SK-N-SH (cell line): ENCODE data around the gene C17orf114.

Experiments used
- CTCF ChIA-PET: fragments of 300-600, 350-600 bp; formaldehyde crosslinking; extraction: SDS; loops from one replicate; lab custom pipeline; 2021; lab: Yijun Ruan, JAX
- POLR2A ChIA-PET: fragments of 350-600 bp; sonication (Branson Sonifier 250); formaldehyde crosslinking; extraction: SDS; loops from one replicate; lab custom pipeline; 2020; ENCODE audit warnings: antibody characterized with exemption, inconsistent platforms; lab: Yijun Ruan, JAX
- DNase-seq: peaks from one replicate; pipeline ENCODE4 v3.0.0; 2012
- H2AFZ ChIP-seq: fragments of 200-600 bp; sonication (generic); 2 replicates; pipeline ENCODE4 v1.8.1; 2016; ENCODE audit warnings: antibody characterized with exemption, mild to moderate bottlenecking, low read depth
- H3F3A ChIP-seq: fragments of 200-600 bp; sonication (generic); replicated peaks from 2 replicates; pipeline ENCODE3; 2016; ENCODE audit warnings: antibody characterized with exemption, mild to moderate bottlenecking; ENCODE audit not compliant: insufficient read depth
- H3K27ac ChIP-seq, 2 experiments: fragments of 200-500 bp in 1 of 2; fragments of 200-600 bp in 1 of 2; sonication (Bioruptor generic) in 1 of 2; sonication (generic), shearing (Covaris generic) in 1 of 2; 2 replicates each; pipeline versions ENCODE4 v1.5.1 to v1.6.1; 2014 to 2016; ENCODE audit warnings: low read depth in 2 of 2, inconsistent platforms in 1 of 2, low read length in 1 of 2, mild to moderate bottlenecking in 1 of 2, mixed read lengths in 1 of 2
- H3K27me3 ChIP-seq: fragments of 200-600 bp; sonication (generic), shearing (Covaris generic); 2 replicates; pipeline ENCODE4 v1.6.1; 2016; ENCODE audit warnings: mixed run types; ENCODE audit not compliant: insufficient read depth
- H3K36me3 ChIP-seq, 2 experiments: fragments of 200-500 bp in 1 of 2; fragments of 200-600 bp in 1 of 2; sonication (Bioruptor generic) in 1 of 2; sonication (generic) in 1 of 2; replicated peaks in 1 of 2; 2 replicates each; pipeline versions ENCODE3 to v1.5.1; 2014 to 2016; ENCODE audit warnings: low read length in 1 of 2, mild to moderate bottlenecking in 1 of 2; ENCODE audit not compliant: insufficient read depth in 2 of 2, control insufficient read depth in 1 of 2
- H3K4me1 ChIP-seq, 2 experiments: fragments of 200-500 bp in 1 of 2; fragments of 200-600 bp in 1 of 2; sonication (Bioruptor generic) in 1 of 2; sonication (generic), shearing (Covaris generic) in 1 of 2; 2 replicates each; pipeline versions ENCODE4 v1.5.1 to v1.6.1; 2014 to 2016; ENCODE audit warnings: low read depth in 1 of 2, low read length in 1 of 2, mixed run types in 1 of 2; ENCODE audit not compliant: insufficient read depth in 2 of 2, control insufficient read depth in 1 of 2
- H3K4me2 ChIP-seq: fragments of 200-600 bp; sonication (generic), shearing (Covaris generic); 2 replicates; pipeline ENCODE4 v1.6.1; 2017; ENCODE audit warnings: mixed run types
- H3K4me3 ChIP-seq, 2 experiments: fragments of 200-500 bp in 1 of 2; fragments of 200-600 bp in 1 of 2; sonication (Bioruptor generic) in 1 of 2; sonication (generic), shearing (Covaris generic) in 1 of 2; 2 replicates each; pipeline versions ENCODE4 v1.5.1 to v1.8.1; 2014 to 2016; ENCODE audit warnings: low read depth in 2 of 2, inconsistent platforms in 1 of 2, low read length in 1 of 2, mild to moderate bottlenecking in 1 of 2, mixed read lengths in 1 of 2, moderate library complexity in 1 of 2
- H3K79me2 ChIP-seq: fragments of 200-600 bp; sonication (generic); 2 replicates; pipeline ENCODE4 v1.8.1; 2017; ENCODE audit warnings: mild to moderate bottlenecking; ENCODE audit not compliant: insufficient read depth
- H3K9ac ChIP-seq: fragments of 200-600 bp; sonication (generic); 2 replicates; pipeline ENCODE4 v1.6.1; 2017; ENCODE audit warnings: mixed run types
- H3K9me2 ChIP-seq: fragments of 200-600 bp; sonication (generic); 2 replicates; pipeline ENCODE4 v1.6.1; 2017; ENCODE audit warnings: mixed run types
- H3K9me3 ChIP-seq: fragments of 200-600 bp; sonication (generic); 2 replicates; pipeline ENCODE4 v1.6.1; 2017; ENCODE audit warnings: mixed run types, mild to moderate bottlenecking, moderate library complexity
- H4K20me1 ChIP-seq: fragments of 200-600 bp; sonication (generic); 2 replicates; pipeline ENCODE4 v1.6.1; 2017; ENCODE audit warnings: mild to moderate bottlenecking, mixed run types; ENCODE audit not compliant: insufficient read depth
- FOSL2 ChIP-seq: IDR thresholded peaks from 2 replicates; pipeline ENCODE4 v1.4.0; 2012; ENCODE audit warnings: low read depth, mild to moderate bottlenecking, moderate library complexity, borderline replicate concordance
- GABPA ChIP-seq: IDR thresholded peaks from 2 replicates; pipeline ENCODE4 v1.4.0; 2012; ENCODE audit warnings: low read depth, mild to moderate bottlenecking
- GATA2 ChIP-seq: sonication (generic); formaldehyde crosslinking; IDR thresholded peaks from 2 replicates; pipeline ENCODE4 v1.5.0; 2020; ENCODE audit warnings: mild to moderate bottlenecking, missing genetic modification reagents
- NFIC ChIP-seq: IDR thresholded peaks from 2 replicates; pipeline ENCODE4 v1.4.0; 2012; ENCODE audit warnings: borderline replicate concordance
- PBX3 ChIP-seq: IDR thresholded peaks from 2 replicates; pipeline ENCODE4; 2012
- RAD21 ChIP-seq: IDR thresholded peaks from 2 replicates; pipeline ENCODE4 v1.6.1; 2012; ENCODE audit warnings: mild to moderate bottlenecking, low read length
- REST ChIP-seq: IDR thresholded peaks from 2 replicates; pipeline ENCODE4 v1.6.1; 2012; ENCODE audit warnings: mild to moderate bottlenecking, low read depth, low read length, moderate library complexity
- SMC3 ChIP-seq: IDR thresholded peaks from 2 replicates; pipeline ENCODE4 v1.6.1; 2012; ENCODE audit warnings: low read depth, low read length, improper control_type of control experiment
- YY1 ChIP-seq: IDR thresholded peaks from 2 replicates; pipeline ENCODE4 v1.4.0; 2012; ENCODE audit warnings: low read depth, mild to moderate bottlenecking
- WGBS: methylation state at CpG from one replicate; pipeline ENCODE4 v1.1.6; 2017; ENCODE audit warnings: low lambda C conversion rate; 5-methylcytosine and 5-hydroxymethylcytosine counted together

Gene C17orf114

DNA sequence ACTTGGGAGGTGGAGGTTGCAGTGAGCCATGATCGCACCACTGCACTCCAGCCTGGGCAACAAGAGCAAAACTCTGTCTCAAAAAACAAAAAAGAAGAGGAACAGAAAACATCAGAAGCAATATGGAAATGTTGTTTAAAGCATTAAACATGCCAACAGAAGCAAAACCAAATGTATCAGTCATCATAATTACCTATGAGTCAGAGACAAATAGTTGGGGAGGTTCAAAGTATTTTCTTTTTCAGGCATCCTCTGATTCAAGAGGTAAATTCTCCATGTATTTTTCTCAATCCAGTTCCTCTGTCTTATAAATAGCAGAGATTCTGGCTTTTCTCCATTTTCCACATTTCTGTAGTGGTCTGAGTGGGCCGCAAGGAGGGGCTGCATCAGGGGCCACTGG lies 32.5 kb downstream of the C17orf114 start:
- peaks cover 36% of the 10 kb centered on the region for H3K27me3 ChIP-seq
- no peaks in the 10 kb centered on the region for H3K9me3 ChIP-seq
- no peak overlapping the region for H3K4me3 ChIP-seq
- no peak overlapping the region for H2AFZ ChIP-seq
- no peaks in the 10 kb centered on the region for H3K9me2 ChIP-seq
- ChIA-PET CTCF (interaction anchor here (1.8 kb wide), 1 partner anchor 134 kb away, joined by 5 read pairs; the partner anchor contains the start of gene CHRNE), POLR2A (no interaction called here)
- H3K79me2 ChIP-seq = no peaks in the 10 kb centered on the region
- H3F3A ChIP-seq = no peaks in the 10 kb centered on the region
- no peaks in the 10 kb centered on the region for H3K36me3 ChIP-seq
- H3K4me1 ChIP-seq = peaks cover 0 to 10% of the 10 kb centered on the region in 2 experiments; a peak in 1 of 4 replicates
- H4K20me1 ChIP-seq = no peaks in the 10 kb centered on the region
- 70% methylated on average over 2 of the region's 2 CpGs for WGBS
- H3K9ac ChIP-seq = no peak overlapping the region
- no peak for DNase-seq
- TF ChIP-seq PBX3 = peak; percentile 12; the same call in 1 of the 2 replicates
- TF ChIP-seq FOSL2 = peak; percentile 17; the same call in 1 of the 2 replicates
- no peak for TF ChIP-seq GATA2 (CRISPR knock-in tag)
- no peak for TF ChIP-seq SMC3
- TF ChIP-seq, all 33 proteins: peak for 2
- Histone ChIP-seq H3K4me2 (no peak overlapping the region), H3K27ac (no peak overlapping the region)

- H3K9me3 ChIP-seq = no peaks in the 10 kb centered on the region
- H3K4me3 ChIP-seq = no peak overlapping the region
- POLR2A ChIA-PET = no interaction called here
- peaks cover 44% of the 10 kb centered on the region for H3K27me3 ChIP-seq
- WGBS = 26% methylated on average over 6 of the region's 6 CpGs
- TF ChIP-seq RAD21 (no peak), GABPA (no peak), NFIC (no peak), YY1 (no peak), REST (no peak)
- H3K27ac ChIP-seq = no peak overlapping the region
- no peaks in the 10 kb centered on the region for H3K36me3 ChIP-seq
- H3K4me2 ChIP-seq = no peak overlapping the region
- H2AFZ ChIP-seq = no peak overlapping the region
- H3K4me1 ChIP-seq = peaks cover 0 to 10% of the 10 kb centered on the region in 2 experiments; a peak in 1 of 4 replicates
- CTCF ChIA-PET = interaction anchor here (0.7 to 1.6 kb wide), 3 partner anchors 18 to 121 kb away, joined by 3 to 6 read pairs (median 3); partner anchors contain the start of gene VMO1
- no peaks in the 10 kb centered on the region for H3F3A ChIP-seq
- no peaks in the 10 kb centered on the region for H3K9me2 ChIP-seq
- H3K9ac ChIP-seq = no peak overlapping the region
- DNase-seq = no peak
- H3K79me2 ChIP-seq = no peaks in the 10 kb centered on the region
- no peaks in the 10 kb centered on the region for H4K20me1 ChIP-seq
Measured at GRCh38 chr17:4768298-4768697, 33.8 kb downstream of the C17orf114 start.
